ENCODE measurements around the gene HES2.

- TF ChIP-seq CTCF (IDR thresholded peaks at IDR 0.05) (no peak), POLR2A (IDR thresholded peaks at IDR 0.05) (no peak)
Measured at GRCh38 chr1:6461051-6461530, 41.4 kb upstream of the HES2 start.
